Choroid plexus epithelial cell (primary cell): ENCODE data around the gene CER1.

Experiments used
- DNase-seq: peaks from one replicate; pipeline ENCODE4 v3.0.0-alpha.2; 2010; ENCODE audit warnings: low read depth
- H3K4me3 ChIP-seq: 2 replicates; pipeline ENCODE4 v1.5.1; 2011; ENCODE audit warnings: low read depth, mild to moderate bottlenecking, control low read depth, low read length, moderate library complexity
- TF ChIP-seq, protein P1 (sequence below): conservative IDR thresholded peaks from 2 replicates; pipeline ENCODE4 v1.5.1; 2011; ENCODE audit warnings: low read depth, mild to moderate bottlenecking, control low read depth, inconsistent platforms, low read length, moderate library complexity

The CER1 gene

GRCh38 chr9:14723301-14723700 is 768 bp upstream of the CER1 start:
- TF ChIP-seq, protein P1, sequence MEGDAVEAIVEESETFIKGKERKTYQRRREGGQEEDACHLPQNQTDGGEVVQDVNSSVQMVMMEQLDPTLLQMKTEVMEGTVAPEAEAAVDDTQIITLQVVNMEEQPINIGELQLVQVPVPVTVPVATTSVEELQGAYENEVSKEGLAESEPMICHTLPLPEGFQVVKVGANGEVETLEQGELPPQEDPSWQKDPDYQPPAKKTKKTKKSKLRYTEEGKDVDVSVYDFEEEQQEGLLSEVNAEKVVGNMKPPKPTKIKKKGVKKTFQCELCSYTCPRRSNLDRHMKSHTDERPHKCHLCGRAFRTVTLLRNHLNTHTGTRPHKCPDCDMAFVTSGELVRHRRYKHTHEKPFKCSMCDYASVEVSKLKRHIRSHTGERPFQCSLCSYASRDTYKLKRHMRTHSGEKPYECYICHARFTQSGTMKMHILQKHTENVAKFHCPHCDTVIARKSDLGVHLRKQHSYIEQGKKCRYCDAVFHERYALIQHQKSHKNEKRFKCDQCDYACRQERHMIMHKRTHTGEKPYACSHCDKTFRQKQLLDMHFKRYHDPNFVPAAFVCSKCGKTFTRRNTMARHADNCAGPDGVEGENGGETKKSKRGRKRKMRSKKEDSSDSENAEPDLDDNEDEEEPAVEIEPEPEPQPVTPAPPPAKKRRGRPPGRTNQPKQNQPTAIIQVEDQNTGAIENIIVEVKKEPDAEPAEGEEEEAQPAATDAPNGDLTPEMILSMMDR, result no peak

GRCh38 chr9:14719231-14719923 is 3.2 kb downstream of the CER1 start:
- no peak for DNase-seq
- TF ChIP-seq, protein P1, result no peak

More at GRCh38 chr9:14723301-14723700, 768 bp upstream of the CER1 start:
- no peak for DNase-seq
- H3K4me3 ChIP-seq, result no peak overlapping the region

GRCh38 chr9:14715102-14715501 is 7.4 kb downstream of the CER1 start:
- DNase-seq, result peak; percentile 67
- no peak overlapping the region for H3K4me3 ChIP-seq
- TF ChIP-seq, protein P1, result no peak

More at GRCh38 chr9:14719231-14719923, 3.2 kb downstream of the CER1 start:
- H3K4me3 ChIP-seq, result no peak overlapping the region

- DNase-seq, result no peak
- H3K4me3 ChIP-seq, result no peak overlapping the region
- TF ChIP-seq, protein P1, result no peak
Measured at GRCh38 chr9:14713187-14713767, 9.3 kb downstream of the CER1 start.

GRCh38 chr9:14710804-14711203 is 11.7 kb downstream of the CER1 start:
- H3K4me3 ChIP-seq, result no peak overlapping the region
- TF ChIP-seq, protein P1, result no peak
- DNase-seq, result peak; percentile 81

DNA sequence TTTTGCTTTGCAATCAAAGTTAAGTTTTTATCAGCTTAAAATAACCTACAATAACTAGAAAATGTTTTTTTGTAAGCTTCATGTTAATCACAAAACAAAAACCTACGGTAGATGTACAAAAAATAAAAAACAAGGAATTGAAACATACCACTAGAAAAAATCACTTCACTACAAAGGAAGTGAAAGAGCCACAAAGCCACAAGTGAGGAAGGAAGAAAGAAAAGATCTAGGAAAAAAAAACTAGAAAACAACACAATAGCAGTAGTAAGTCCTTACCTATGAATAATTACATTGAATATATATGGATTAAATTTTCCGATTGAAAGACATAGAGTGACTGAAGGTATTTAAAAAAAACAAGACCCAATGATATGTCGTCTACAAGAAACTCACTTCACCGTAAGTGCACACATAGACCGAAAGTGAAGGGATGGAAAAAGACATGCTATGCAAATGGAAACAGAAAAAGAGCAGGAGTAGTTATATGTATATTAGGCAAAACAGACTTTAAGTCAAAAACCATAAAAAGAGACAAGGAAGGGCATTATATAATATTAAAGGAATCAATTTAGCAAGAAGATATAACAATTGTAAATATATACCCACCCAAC is 15.9 kb downstream of the CER1 start:
- H3K4me3 ChIP-seq, result no peak overlapping the region
- TF ChIP-seq, protein P1, result no peak
- DNase-seq, result no peak

DNA sequence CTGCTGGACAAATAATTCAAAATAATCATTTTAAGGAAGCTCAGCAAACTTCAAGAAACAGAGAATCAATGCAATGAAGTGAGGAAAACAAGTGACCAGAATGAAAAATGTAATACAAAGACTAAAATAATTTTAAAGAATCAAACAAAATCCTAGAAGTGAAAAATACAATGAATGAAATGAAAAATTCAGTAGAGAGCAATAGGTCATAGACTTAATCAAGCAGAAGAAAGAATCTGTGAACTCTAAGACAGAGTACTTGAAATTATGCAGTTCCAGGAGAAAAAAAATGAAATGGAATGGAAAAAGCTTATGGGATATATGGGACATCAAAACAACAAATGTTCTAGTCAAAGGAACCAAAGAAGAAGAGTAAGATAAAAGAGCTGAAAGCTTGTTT is 17.5 kb downstream of the CER1 start:
- DNase-seq, result no peak
- no peak overlapping the region for H3K4me3 ChIP-seq

More for the DNA sequence above, 17.5 kb downstream of the CER1 start:
- TF ChIP-seq, protein P1, result no peak
